GM21529 (cell line): Measurements from ENCODE around the gene RNLS.
A peak's percentile ranks its signal among the peaks of the same experiment; 100 is the strongest.
"Not testable (repeated sequence)": the region's sequence is repeated elsewhere in the genome, so short reads cannot be mapped to it uniquely, and the experiment has no call there.

Source experiments
- ATAC-seq: cut with Tn5 transposase; IDR thresholded peaks from one replicate; pipeline ENCODE4 v1.9.1; 2021; ENCODE audit not compliant: unreplicated experiment

RNLS gene

DNA sequence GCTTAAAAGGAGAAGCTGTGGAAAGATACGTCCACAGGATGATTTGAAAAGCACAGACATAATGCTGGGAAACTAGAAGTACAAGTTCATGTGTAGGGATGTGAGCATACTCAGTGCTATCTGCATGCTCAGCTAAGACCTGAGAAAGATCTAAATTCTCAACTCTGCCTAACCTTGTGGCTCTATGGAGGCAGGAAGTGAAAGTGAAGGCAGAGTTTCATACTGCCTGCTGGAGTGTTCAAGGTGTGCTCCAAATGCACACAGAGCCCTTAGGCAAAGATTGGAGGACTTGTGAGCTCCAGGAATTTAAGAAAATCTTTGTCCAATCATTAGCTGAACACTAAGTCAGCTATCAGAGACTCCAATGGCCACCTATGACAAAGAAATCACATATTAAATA lies 190.9 kb downstream of the RNLS start:
- ATAC-seq, result peak; percentile 90

GRCh38 chr10:88390041-88390440 lies 193.1 kb downstream of the RNLS start:
- ATAC-seq, result no peak

GRCh38 chr10:88389456-88389855 lies 193.7 kb downstream of the RNLS start:
- no peak for ATAC-seq

- no peak for ATAC-seq
Observed at GRCh38 chr10:88388324-88388723, 194.8 kb downstream of the RNLS start.

GRCh38 chr10:88386821-88387773 lies 196.0 kb downstream of the RNLS start:
- ATAC-seq, result peak; percentile 41

DNA sequence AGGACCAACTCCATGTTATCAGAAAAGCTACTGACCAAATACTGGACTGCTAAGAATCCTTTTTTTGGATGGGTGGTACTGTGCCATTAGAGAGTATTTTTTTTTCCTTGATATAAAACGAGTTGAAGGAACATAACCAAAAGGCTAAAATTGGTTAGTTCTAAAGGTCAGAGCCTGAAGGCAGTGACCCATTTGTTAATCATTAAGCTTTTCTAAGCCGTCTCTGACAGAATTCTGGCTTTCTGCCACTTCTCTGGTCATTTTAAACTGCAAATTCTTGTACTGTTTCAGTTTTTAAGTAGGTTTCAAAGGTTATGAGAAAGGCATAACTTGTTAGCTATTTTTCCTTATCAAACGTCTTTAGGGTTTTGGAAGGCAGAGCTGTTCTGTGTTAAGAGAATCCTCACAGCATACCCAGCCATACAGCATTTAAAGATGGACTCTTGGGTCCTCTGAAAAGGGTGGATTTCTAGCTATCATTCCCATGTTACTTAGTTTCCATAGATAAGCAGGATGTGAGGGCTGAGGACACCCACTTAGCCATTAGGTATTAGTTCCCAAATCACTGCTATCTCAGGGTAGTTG lies 196.8 kb downstream of the RNLS start:
- peak; percentile 36 for ATAC-seq

DNA sequence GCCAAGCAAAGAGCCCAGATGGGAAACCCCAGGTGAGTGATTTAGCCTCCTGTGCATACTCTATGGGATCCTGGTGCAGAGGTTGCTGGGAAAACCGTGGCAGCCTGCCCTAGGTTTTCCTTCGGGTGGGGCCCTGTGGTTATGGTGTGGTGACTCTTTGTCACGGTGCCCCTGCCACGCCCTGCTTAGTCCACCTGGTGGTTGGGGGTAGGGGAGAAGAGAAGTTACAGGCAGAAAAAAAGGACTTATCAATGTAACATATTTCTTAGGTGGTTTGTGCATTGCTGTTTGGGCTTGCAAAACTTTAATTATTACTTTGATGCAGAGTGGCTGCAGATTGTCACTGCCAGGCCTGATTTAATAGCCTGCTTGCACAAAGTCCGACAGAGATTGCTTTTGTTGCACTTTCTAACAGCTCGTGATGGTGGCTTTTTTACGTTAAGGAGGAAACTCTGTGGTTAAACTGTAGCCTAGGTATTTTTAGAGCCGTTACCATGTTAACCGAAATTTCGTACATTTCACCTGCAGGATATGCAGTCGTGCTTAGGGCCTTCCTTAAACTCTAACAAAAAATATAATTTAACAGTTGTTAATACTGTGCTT lies 197.4 kb downstream of the RNLS start:
- peak; percentile 78 for ATAC-seq

DNA sequence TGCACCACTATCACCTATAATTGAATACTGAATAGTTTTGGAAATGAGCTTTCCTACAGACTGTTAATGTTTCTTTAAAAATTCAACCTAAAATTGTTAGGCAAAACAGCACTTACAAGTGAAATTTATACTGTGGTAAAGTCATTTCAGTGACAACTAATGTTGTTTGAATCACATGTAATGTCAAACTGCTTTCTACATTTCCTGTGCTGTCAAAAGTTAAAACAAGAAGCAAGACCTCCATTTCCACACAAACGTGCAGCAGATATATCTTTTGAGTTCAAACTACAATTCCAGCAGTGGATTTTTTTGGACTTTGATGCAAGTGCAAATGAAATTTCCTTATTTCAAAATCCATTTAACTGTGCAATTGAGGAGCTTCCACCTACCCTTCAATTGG lies 199.8 kb downstream of the RNLS start:
- no peak for ATAC-seq

DNA sequence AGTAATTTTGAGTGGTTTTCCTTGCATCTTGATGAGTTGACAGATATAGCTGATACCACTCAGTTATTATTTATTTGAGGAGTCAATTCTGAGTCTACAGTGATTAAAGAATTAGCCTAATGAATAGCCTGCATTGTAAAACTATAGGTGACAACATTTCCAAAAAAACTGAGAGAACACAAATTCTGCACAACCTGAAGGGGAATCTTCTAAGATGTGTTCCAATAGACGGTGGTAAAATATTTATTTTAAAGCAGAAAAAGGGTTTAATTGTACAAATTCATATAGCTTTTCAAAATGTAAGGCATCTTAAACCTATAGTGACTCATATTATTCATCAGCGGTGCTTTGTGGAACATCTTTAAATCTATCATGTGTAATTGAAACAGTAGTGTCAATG lies 200.4 kb downstream of the RNLS start:
- no peak for ATAC-seq

- no peak for ATAC-seq
Observed at GRCh38 chr10:88379575-88379974, 203.5 kb downstream of the RNLS start.

- ATAC-seq, result no peak
Observed at GRCh38 chr10:88377510-88377909, 205.6 kb downstream of the RNLS start.

DNA sequence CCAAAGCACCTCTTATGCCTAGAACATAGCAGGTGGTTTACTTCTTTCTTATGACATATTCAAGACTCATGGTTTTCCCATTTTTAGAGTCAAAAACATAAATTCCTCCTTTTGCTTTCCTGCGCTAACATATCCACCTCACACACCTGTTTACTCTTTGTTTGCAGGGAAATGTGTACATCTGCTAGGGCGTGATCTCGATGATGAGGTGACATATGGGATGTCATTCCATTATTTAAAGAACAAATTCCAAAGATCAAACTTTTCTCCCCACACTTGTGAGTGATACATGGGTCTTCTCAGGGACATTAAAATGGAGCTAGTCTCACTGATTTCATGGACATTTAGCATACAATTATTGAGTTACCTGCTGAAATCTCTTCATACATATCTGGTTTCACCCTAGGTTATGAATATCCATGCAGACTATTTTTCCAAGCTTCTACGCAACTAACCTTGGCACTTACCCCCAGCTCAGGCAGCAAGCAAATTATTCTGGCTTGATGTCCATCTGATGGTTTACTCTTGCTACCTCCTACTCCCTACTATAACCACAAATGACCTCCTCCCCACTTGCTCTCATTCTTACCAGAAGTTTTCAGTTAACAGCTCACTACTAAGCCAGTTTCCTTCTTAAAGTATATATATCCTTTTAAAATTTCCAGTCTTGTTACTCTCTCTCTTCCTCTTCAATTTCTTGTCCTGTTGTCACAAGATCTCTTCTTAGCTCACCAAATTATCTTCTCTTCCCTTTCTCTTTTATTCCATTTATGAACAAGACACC lies 208.5 kb downstream of the RNLS start:
- no peak for ATAC-seq

- no peak for ATAC-seq
Observed at GRCh38 chr10:88372881-88373592, 210.1 kb downstream of the RNLS start.

DNA sequence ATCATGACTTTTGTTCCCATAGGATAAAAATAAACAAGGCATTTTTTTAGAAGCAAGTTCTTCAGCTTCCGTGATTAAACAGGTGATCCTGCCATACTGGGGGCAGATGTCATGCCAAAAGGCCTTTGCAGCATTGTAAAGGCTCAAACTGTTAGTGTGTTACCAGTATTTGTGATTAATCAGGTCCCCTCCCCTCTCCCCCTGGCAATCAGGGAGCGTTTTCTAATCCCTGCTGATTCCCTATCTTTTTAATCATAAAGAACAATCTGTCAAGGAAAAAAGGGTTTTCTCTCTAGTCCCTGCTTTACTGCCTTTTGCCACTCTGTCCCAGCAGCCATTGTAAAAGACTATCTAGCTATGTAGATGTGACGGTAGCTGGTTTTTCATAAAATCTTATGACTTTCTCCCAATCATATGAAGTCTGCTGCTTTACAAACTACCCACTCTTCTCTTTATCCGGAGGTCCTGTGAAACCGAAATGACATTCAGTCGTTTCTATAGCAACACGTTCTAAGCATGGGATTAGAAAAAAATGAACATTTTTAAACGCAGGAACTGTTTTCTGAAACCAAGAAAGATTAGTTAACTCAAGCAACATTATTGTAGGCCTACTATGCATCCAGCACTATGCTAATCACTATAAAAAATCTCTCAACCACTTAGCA lies 210.9 kb downstream of the RNLS start:
- ATAC-seq, result no peak

DNA sequence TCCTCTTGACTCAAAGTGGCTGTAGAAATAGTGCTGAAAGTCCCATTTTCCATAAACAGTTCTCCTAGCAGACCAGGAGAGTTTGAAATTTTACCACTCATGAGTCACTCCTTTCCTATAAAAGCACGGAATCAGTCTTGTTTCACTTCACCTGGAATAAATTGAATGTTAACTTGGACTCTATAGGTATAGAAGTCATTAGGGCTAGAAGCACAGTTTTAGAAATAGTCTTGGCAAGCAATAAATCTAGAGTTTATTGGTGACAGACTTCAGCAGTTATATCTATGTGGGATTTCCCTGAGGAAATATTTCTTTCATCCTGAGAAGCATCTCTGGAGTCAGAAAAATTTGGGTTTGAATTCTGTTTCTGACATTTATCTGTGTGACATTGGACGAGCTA lies 212.4 kb downstream of the RNLS start:
- no peak for ATAC-seq

DNA sequence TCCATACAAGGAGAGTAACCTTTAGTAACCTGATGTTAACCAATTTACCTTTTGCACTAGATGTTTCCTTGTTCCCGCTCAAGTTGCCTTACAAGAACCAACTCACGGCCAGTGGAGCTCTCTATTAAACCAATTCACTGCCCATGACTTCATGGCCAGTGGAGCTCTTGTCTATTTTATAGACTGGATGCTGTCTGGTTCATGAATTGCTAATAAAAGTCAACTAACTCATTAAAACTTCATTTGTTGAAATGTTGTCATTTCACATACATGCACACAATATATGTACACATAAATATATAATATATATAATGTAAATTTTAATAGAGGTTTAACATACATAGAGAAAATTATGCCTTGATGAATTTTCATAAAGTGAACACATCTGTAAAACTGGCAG lies 216.3 kb downstream of the RNLS start:
- ATAC-seq, result no peak

GRCh38 chr10:88361995-88362807 lies 220.9 kb downstream of the RNLS start:
- no peak for ATAC-seq

DNA sequence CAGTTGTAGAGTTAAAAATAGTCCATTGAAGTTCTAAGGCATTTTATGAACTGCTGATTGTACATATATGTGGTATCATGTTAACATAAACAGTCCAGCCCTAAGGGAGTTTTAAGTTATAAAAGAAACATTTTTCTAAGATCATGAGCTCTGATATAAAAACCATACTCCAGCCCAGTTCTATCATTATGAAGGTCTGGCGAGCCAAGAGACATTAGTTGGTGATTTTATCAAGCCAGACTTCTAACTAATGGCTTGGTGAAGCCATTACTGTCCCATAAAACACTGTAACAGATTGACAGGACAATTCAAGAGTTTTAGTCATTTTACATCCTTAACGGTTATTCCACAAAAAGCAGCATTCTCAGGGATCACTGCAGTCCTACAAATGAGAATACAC lies 221.6 kb downstream of the RNLS start:
- ATAC-seq, result no peak

GRCh38 chr10:88355750-88356149 lies 227.4 kb downstream of the RNLS start:
- not testable (repeated sequence) for ATAC-seq
